Measurements from ENCODE around the gene JAG1.

JAG1 gene

GRCh38 chr20:10651227-10651990, 22.4 kb downstream of the JAG1 start:
- DNase-seq = no peak

DNA sequence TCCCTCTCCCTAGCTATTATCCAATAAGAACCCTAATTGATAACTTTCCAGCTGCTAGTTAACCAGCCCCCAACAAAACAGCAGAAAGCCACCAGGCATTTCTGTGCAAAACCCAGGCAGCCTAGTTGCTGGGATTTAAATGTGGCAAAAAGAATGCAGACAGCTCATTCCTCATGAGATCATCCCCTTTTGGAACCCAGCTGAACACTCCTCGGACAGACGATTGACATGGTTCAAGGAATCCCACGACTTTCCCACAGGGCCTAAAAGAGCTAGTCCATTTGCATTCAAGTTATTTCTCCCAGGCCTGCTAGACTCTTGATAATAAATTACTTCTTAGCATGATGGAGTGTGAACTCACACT, 24.0 kb downstream of the JAG1 start:
- DNase-seq = no peak

- no peak for DNase-seq
These were observed 24.6 kb downstream of the JAG1 start for GRCh38 chr20:10649080-10649796.

DNA sequence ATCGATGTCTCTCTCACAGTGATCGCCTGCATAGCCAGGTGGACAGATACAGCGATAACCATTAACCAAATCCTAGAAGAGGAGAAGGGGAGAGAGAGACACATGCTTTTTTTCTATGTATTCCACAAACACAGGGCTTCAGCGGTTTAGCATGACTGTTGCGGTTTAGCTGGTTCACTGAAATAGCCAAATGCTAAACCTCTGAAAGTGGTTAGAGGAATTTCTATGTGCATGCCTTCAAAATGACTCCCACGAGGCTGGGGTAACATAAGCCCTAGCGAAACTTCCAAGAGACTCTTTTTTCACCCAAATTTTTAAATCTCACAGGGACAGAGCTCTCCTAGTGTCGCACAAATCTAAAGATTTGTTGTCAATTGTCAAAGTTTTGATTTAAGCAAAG, 25.1 kb downstream of the JAG1 start:
- no peak for DNase-seq

- DNase-seq = no peak
These were observed 25.9 kb downstream of the JAG1 start for GRCh38 chr20:10647909-10648308.

- DNase-seq = no peak
These were observed 26.3 kb downstream of the JAG1 start for GRCh38 chr20:10647471-10647870.

DNA sequence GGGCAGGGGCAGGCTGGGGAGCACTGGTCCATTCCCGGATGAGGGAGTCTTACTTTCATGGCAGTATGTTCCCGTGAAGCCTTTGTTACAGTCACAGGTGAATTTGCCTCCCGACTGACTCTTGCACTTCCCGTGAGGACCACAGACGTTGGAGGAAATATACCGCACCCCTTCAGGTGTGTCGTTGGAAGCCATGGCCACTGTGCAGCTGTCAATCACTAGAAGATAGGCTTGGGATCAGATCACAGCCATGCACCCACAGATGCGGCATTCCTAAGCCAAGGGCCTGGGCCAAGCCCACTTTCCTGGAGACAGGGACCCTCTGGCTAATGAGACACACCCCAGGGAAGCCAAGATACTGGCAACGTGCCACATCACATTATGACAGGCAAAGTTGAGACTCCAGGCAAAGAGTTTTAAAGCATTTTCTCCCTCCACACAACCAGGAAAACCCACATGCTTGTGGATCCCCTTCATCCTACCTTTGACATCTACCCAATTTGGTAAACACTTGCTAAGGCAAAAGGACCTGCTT, 26.8 kb downstream of the JAG1 start:
- no peak for DNase-seq

DNA sequence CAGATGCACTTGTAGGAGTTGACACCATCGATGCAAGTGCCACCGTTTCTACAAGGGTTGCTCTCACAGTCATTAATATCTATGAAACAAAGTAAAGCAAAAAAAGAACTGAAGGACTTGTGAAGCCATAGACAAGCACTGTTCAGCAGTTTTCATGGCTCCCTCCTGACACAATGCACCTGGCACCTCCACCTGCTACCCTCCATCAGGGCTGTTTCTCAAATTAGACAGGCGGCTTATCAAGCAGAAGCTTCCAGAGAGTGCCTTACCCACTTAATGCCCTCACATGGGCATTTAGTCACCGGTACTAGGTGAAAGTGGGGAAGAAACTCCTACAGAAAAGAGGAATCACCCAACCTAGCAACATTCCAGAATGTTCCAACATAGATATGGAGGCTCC, 27.8 kb downstream of the JAG1 start:
- DNase-seq = no peak

GRCh38 chr20:10645205-10645570, 28.6 kb downstream of the JAG1 start:
- no peak for DNase-seq

- no peak for DNase-seq
These were observed 29.2 kb downstream of the JAG1 start for GRCh38 chr20:10644458-10645204.

DNA sequence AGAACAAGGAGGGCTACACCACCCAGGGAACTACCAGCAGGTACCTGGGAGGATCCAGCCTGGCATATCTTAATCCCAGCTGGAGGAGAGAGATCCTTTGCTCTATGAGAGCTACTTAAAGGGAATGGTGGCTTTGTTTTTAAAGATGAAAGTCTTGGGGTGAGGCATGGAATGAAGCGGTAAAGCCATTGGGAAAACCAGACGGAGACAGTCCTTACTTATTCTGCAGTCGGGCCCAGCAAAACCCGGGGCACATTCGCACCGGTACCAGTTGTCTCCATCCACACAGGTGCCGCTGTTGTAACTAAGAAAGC, 30.3 kb downstream of the JAG1 start:
- no peak for DNase-seq

GRCh38 chr20:10642856-10643559, 30.8 kb downstream of the JAG1 start:
- no peak for DNase-seq

GRCh38 chr20:10641893-10642292, 31.9 kb downstream of the JAG1 start:
- DNase-seq = no peak

GRCh38 chr20:10641467-10641866, 32.3 kb downstream of the JAG1 start:
- DNase-seq = no peak

DNA sequence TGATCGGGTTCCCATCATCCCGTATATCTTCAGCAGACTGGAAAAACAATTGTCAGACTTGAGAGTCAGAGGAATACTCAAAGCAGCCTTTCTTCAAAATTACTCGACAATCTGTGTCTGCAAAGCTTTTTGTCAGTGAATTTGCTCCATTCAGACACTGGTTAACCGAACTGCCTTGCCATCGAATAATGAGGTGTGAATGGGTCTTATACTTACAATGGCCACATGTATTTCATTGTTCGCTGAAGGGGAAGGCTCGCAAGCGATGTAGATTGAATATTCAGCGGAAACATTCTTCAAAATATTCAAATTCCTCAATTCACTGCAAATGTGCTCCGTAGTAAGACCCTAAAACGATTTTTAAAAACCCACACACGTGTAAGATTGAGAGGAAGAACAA, 32.9 kb downstream of the JAG1 start:
- no peak for DNase-seq

- no peak for DNase-seq
These were observed 33.9 kb downstream of the JAG1 start for GRCh38 chr20:10639737-10640556.

GRCh38 chr20:10639077-10639736, 34.6 kb downstream of the JAG1 start:
- no peak for DNase-seq

DNA sequence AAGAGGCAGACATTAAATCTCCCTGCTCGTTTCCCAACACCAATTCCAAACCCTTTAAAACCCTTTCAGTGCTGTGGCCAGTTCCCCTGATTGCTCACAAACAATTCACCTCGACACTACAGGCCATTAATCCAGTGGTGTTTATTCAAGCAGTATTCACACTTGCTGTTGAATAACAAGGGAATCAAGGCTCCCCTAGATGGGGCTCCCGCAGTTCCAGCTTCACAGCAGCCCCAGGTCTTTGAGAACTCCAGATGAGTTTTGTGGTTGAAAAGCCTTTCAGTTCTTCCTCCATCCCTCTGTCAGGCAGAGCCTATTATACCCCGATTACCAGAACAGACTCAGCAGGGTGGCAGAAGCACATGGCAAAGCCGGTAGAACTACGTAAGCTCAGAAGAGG, 36.2 kb downstream of the JAG1 start:
- no peak for DNase-seq

GRCh38 chr20:10637031-10637559, 36.7 kb downstream of the JAG1 start:
- no peak for DNase-seq

DNA sequence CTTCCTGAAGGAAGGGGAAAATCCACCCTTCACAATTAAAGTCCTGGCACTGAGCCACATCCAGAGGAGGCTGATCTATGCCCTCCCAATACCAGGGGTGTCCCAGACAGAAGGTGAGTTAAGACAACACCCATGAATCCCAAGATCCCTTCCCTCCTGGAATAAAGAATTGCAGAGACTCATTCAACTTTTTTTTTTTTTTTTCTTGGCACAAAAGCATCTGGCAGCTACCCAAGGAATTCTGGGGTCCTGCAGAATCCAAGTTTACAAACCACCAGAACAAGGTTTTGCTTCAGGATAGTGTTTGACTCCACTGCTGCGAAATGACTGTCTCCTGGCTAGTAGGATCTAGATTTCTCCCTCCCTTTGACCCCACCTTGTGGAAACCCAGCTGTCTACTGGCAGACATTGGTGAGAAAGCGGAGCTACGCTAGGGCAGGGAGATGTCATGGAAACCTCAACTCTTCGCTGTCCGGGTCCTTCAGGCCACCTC, 37.4 kb downstream of the JAG1 start:
- no peak for DNase-seq

GRCh38 chr20:10635476-10636208, 38.2 kb downstream of the JAG1 start:
- no peak for DNase-seq

Measured in 8988T (cell line).